Transverse colon (tissue), 4 donors: ENCODE results near the gene MBTD1.

Experiments
- CTCF ChIP-seq, 5 experiments: fragments of 200-600 bp in 3 of 5; fragments of 450-650 bp in 2 of 5; sonication (generic) in 3 of 5; IDR thresholded peaks; 1 replicate in 2 of 5; 2 replicates in 3 of 5; pipeline ENCODE4 v1.5.1; 2016 to 2017; ENCODE audit warnings: antibody characterized with exemption in 5 of 5, inconsistent platforms in 3 of 5, mild to moderate bottlenecking in 2 of 5, moderate library complexity in 1 of 5
- EP300 ChIP-seq: sonication (generic); formaldehyde crosslinking; IDR thresholded peaks from one replicate; pipeline ENCODE4 v1.6.1; 2017; ENCODE audit warnings: antibody characterized with exemption, low read depth
- POLR2A ChIP-seq: fragments of 450-650 bp; IDR thresholded peaks from one replicate; pipeline ENCODE4 v1.6.1; 2016; ENCODE audit warnings: antibody characterized with exemption, mild to moderate bottlenecking, moderate library complexity
- POLR2AphosphoS5 ChIP-seq, 3 donors: sonication (generic); formaldehyde crosslinking; IDR thresholded peaks; one replicate each; pipeline ENCODE4 v1.6.1; 2016; ENCODE audit warnings: antibody characterized with exemption in 3 of 3

- no peak for TF ChIP-seq CTCF (IDR thresholded peaks at IDR 0.05)
- no peak for TF ChIP-seq POLR2AphosphoS5 (IDR thresholded peaks at IDR 0.05)
- no peak for TF ChIP-seq POLR2A
- no peak for TF ChIP-seq EP300
These were observed 105.7 kb downstream of the MBTD1 start for GRCh38 chr17:51154176-51154575.
